Left ventricle myocardium inferior (tissue), 1 donor: ENCODE measurements around the gene HDGFL3. TPM values are rescaled to one million over a fixed set of nuclear protein-coding genes. Genes with fewer than 3 reads are reported as not detected.
"Not testable (repeated sequence)": the region's sequence is repeated elsewhere in the genome, so short reads cannot be mapped to it uniquely, and the experiment has no call there.

Experiments used
- DNase-seq: peaks from one replicate; pipeline ENCODE4 v3.0.0-alpha.2; 2020
- H3K27ac ChIP-seq: fragments of 200-600 bp; replicated peaks from 2 replicates; pipeline ENCODE4 v1.8.0; 2021
- H3K27me3 ChIP-seq: fragments of 200-600 bp; 2 replicates; pipeline ENCODE4 v1.8.0; 2021; ENCODE audit warnings: low read depth
- H3K36me3 ChIP-seq: fragments of 200-600 bp; 2 replicates; pipeline ENCODE4 v1.8.0; 2021
- H3K4me1 ChIP-seq: fragments of 200-600 bp; 2 replicates; pipeline ENCODE4 v1.8.0; 2021
- H3K4me3 ChIP-seq: fragments of 200-600 bp; 2 replicates; pipeline ENCODE4 v1.8.0; 2021; ENCODE audit warnings: mild to moderate bottlenecking, moderate library complexity
- H3K9me3 ChIP-seq: fragments of 200-600 bp; replicated peaks from 2 replicates; pipeline ENCODE4 v1.8.0; 2021
- CTCF ChIP-seq: fragments of 200-600 bp; IDR thresholded peaks from 2 replicates; pipeline ENCODE4 v1.8.0; 2021; ENCODE audit warnings: antibody characterized with exemption, mild to moderate bottlenecking, borderline replicate concordance
- intact Hi-C: fragments of 100-400 bp; cut with micrococcal nuclease; formaldehyde crosslinking; loops from one replicate; pipeline ENCODE4 v1.11.0; 2022
- total RNA-seq: library from RNA; stranded (reverse); fragmentation: NEBNext Ultra II Directional; extraction: Animal tissue kit (Norgen Biotek cat#: 25700); gene quantifications from one replicate; pipeline ENCODE4 v1.2.1, GENCODE V29; 2021
- donor health status: DM: no; HTN: yes; CAD: no; lungs with severe emphysema.

Gene HDGFL3
- total RNA-seq, 1 donor from 2014 or later, result 38.0 TPM

DNA sequence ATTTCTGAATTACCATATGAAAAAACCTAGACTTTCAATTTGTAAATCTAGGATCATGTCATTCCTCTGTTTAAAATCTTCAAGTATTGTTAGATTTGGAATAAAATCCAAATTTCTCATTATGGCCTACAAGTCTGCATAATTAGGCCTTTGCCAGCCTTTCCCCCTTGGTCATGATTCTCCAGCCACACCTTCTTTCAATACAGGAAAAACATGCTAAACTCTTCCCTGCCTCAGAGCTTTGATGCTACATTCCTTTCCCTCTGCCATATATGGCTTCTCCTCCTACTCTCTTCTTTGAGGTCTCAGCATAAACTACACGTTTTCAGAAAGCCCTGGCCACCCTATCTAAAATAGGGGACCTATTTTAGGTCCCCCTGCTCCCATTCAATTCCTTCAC lies 51.7 kb downstream of the HDGFL3 start:
- no peak for TF ChIP-seq CTCF
- Histone ChIP-seq H3K27ac (no peak overlapping the region), H3K36me3 (peaks cover 48% of the 10 kb centered on the region), H3K9me3 (no peaks in the 10 kb centered on the region), H3K4me3 (no peak overlapping the region), H3K4me1 (no peaks in the 10 kb centered on the region), H3K27me3 (no peaks in the 10 kb centered on the region)
- no peak for DNase-seq
- intact Hi-C loops, result no loop called here

GRCh38 chr15:83153288-83153687 lies 54.3 kb downstream of the HDGFL3 start:
- intact Hi-C loops, result no loop called here
- no peak for TF ChIP-seq CTCF
- Histone ChIP-seq H3K27me3 (no peaks in the 10 kb centered on the region), H3K4me1 (no peaks in the 10 kb centered on the region), H3K36me3 (peaks cover 67% of the 10 kb centered on the region), H3K4me3 (no peak overlapping the region), H3K9me3 (no peaks in the 10 kb centered on the region), H3K27ac (no peak overlapping the region)
- DNase-seq, result no peak

- no peak for DNase-seq
- intact Hi-C loops, result no loop called here
Measured at GRCh38 chr15:83144771-83145170, 62.9 kb downstream of the HDGFL3 start.

GRCh38 chr15:83142151-83142550 lies 65.5 kb downstream of the HDGFL3 start:
- H3K27me3 ChIP-seq, intact Hi-C loops, DNase-seq, H3K27ac ChIP-seq, H3K4me1 ChIP-seq, H3K9me3 ChIP-seq, H3K4me3 ChIP-seq: not testable (repeated sequence)
- peaks cover 70% of the 10 kb centered on the region for H3K36me3 ChIP-seq

More at GRCh38 chr15:83144771-83145170, 62.9 kb downstream of the HDGFL3 start:
- TF ChIP-seq CTCF, result no peak
- Histone ChIP-seq H3K27me3 (no peaks in the 10 kb centered on the region), H3K9me3 (peaks cover 4% of the 10 kb centered on the region), H3K4me3 (no peak overlapping the region), H3K27ac (no peak overlapping the region), H3K4me1 (no peaks in the 10 kb centered on the region), H3K36me3 (peaks cover 67% of the 10 kb centered on the region)

DNA sequence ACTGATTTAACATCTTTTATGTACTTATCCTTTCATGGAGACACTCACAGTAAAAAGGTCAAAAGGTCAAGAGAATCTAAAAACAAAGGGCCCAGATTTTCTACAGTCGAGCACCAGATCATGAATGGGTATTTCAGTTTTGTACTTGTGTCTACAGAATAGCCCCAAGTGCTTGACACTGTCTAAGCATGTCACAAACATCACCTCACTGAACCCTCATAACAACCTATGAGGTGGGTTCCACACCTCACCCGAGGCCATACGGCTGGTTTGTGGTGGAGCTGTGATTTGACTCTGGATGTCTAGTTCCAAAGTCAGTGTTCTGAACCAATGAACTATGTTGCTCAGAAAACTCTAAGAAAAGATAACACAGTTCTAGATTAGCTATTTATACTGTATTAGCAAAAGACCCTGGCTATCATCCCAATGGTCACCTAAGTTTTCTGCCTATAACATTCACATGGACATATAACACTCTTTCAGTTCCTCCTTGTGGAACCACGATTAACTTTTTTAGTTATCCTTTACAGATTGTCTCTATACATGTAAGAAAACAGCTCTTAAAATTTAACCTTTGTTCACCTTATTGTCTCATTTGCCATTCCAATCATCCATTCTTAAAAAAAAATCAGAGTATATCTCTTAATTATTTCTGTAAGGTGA lies 74.6 kb downstream of the HDGFL3 start:
- H3K36me3 ChIP-seq, result peaks cover 35% of the 10 kb centered on the region
- H3K4me3 ChIP-seq, result no peak overlapping the region
- no peaks in the 10 kb centered on the region for H3K27me3 ChIP-seq
- intact Hi-C loops, result no loop called here
- no peaks in the 10 kb centered on the region for H3K9me3 ChIP-seq
- H3K27ac ChIP-seq, result no peak overlapping the region
- DNase-seq, result no peak
- TF ChIP-seq CTCF, result no peak
- H3K4me1 ChIP-seq, result peaks cover 7% of the 10 kb centered on the region

GRCh38 chr15:83129791-83130190 lies 77.8 kb downstream of the HDGFL3 start:
- Histone ChIP-seq H3K4me3 (no peak overlapping the region), H3K27me3 (no peaks in the 10 kb centered on the region), H3K9me3 (no peaks in the 10 kb centered on the region), H3K4me1 (peaks cover 7% of the 10 kb centered on the region), H3K27ac (no peak overlapping the region), H3K36me3 (peaks cover 29% of the 10 kb centered on the region)
- TF ChIP-seq CTCF, result no peak
- no peak for DNase-seq
- intact Hi-C loops, result no loop called here
